Stimulated activated CD8-positive, alpha-beta memory T cell treated with anti-CD3 and anti-CD28 coated beads, Interleukin-12 subunit alpha, Interleukin-12 subunit beta, amount 100 ng/mL, for 24 hours (primary cell): Measurements from ENCODE around the gene MIEF1.

Experiments used
- DNase-seq: peaks from one replicate; pipeline ENCODE4 v3.0.0-alpha.2; 2020; ENCODE audit errors: extremely low read depth

MIEF1 gene

DNA sequence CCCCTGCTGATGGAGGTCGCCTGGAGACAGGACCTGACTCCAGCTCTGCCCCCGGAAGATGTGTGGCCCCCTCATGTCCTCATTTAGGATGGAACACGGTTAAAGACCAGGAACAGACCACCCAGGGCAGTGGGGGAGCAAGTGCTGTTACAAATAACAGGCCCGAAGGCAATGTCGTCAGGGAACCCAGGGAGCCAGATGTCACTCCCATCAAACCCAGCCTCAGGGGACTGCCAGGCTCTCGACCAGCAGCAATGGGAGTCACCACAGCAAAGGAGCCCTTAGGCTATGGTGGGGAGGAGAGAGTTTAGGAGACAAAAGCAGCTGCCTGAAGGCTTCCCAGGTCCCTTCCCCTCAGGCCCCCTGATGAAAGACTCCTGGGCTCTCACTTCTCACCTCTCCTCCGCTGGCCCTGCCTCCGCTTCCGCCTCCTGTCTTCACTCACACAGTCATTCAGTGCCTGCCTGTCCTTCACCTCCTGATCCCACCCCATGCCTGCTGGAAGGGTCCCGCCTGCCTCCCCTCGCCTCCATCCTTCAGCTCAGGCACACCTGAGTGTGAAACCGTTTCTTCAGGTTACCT, 26.1 kb downstream of the MIEF1 start:
- DNase-seq = no peak

- peak; percentile 73 for DNase-seq
These were observed 26.8 kb downstream of the MIEF1 start for GRCh38 chr22:39528681-39529486.

DNA sequence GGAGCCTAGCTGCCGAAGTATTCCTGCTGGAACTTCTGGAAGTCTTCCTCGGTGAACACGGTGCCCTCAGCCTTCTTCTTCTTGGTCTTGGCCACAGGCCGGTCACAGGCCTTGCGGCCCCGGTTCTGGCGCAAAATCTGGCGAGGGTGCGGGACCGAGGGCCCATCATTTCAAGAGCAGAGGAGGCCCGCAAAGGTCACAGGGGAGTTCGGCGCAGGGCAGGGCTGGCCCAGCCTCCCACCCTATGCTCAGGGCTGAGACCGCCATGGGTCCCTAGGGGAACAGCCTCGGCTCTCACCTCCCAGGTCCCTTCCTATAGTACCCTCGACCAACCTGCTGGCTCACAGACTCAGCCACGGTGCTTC, 27.4 kb downstream of the MIEF1 start:
- DNase-seq = no peak

GRCh38 chr22:39530116-39530515, 28.0 kb downstream of the MIEF1 start:
- DNase-seq = no peak

- no peak for DNase-seq
These were observed 28.7 kb downstream of the MIEF1 start for GRCh38 chr22:39530692-39531331.

GRCh38 chr22:39532215-39533073, 30.4 kb downstream of the MIEF1 start, which contains the start of gene RPS19BP1:
Gene RPS19BP1, minus strand, starts transcription at chr22:39532748. Its CDS starts 10 bp downstream, at chr22:39532738.
- peak; percentile 97 for DNase-seq

DNA sequence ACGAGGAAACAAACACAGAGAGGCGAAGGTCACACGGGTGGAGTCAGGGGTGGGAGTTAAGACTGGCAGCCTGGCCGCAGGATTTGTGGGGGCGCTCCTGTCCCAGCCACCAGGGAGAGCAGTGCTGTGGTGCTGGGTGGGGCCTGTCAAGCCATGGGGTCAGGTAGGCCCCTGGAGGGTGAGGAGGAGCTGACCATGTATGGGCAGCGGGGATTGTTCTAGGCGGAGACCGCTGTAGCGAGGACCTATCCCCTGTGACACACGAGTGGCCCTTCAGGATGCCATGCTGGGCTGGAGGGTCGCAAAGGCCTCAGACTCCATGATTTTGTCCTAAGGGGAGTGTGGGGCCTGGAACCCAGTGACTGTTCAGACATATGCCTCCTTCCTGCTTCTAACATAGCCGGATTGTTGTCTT, 32.0 kb downstream of the MIEF1 start:
- DNase-seq = no peak

GRCh38 chr22:39534591-39535356, 32.7 kb downstream of the MIEF1 start:
- DNase-seq = peak; percentile 63

DNA sequence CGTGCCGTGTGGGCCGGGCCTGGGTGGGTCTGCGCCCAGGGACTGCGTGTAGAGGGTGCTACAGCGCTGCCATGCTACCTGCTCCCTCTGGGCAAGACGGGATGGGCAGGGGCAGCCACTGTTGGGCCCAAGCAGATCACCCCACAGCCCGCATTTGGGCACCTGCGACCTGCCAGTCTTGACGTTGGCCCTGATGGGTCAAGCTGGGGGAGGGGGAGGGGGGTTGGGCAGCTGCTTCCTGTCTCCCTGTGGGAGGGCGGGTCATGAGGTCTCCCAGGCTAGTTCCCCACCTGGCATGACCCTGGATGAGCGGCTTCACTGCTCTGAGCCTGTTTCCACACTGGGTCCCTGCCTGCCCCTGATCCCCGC, 33.3 kb downstream of the MIEF1 start:
- no peak for DNase-seq

GRCh38 chr22:39535831-39536449, 33.9 kb downstream of the MIEF1 start:
- no peak for DNase-seq

GRCh38 chr22:39536711-39537110, 34.6 kb downstream of the MIEF1 start:
- no peak for DNase-seq

- DNase-seq = no peak
These were observed 35.9 kb downstream of the MIEF1 start for GRCh38 chr22:39537975-39538374.

DNA sequence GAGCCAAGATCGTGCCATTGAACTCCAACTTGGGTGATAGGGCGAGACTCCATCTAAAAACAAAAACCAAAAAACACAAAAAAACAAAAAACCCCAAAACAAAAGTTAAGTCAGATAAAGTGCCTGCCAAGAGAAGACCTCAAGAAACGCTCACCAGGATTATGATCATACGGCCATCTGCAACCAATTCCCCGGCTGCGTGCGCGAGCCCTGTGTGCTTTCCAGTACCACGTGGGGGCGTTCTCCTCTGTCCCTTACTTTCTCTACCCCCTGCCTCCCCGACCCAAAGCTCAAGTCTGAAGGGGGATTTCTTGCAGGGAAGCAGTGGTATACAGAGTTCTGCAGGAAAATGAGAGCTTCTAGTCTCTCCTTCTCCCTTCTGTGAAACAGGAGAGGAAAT, 41.0 kb downstream of the MIEF1 start:
- DNase-seq = no peak

DNA sequence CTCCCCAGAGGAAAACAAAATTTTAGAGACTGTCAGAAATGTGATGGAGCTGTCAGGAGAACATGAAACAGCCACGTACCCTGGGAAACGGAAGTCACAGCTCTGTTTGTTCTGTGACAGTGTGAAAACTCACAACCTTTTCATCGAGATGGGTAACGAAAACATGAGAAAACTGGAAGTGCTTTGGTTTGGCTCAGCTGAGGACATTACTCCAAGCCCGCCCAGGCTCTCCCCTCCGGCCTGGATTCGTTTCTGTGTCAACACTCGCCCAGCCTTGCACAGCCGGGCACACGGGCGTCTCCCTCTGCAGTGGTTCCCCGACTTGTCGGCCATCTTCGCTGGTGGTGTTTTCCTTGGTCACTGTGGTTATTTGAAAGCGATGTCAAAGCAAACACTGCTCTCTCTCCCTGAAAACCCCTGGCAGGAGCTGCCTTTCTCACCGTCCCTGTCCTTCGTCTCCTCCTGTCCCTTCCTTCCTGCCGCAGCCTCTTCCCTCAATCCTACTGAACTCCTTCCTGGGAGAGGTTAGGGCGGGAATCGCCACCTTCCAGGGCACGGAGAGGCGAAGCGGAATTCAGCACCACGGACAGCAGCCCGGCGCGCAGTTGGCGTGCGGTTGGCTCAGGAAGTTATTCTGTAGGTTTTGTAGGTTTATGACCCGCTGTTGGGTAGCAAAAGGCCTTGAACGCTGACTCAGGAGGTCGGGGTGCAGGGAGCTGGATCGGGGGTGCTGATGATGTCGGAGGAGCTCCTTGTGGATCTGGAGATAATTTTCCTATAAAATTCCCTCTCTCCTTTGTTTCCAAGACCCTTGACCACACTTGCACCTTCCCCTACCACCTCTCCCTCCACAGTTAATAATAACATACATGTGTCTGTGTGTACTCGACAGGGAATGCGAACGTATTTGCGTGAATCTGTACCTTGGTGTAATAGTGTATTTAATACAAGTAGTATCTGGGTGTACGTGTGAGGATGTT, 43.6 kb downstream of the MIEF1 start:
- DNase-seq = no peak

DNA sequence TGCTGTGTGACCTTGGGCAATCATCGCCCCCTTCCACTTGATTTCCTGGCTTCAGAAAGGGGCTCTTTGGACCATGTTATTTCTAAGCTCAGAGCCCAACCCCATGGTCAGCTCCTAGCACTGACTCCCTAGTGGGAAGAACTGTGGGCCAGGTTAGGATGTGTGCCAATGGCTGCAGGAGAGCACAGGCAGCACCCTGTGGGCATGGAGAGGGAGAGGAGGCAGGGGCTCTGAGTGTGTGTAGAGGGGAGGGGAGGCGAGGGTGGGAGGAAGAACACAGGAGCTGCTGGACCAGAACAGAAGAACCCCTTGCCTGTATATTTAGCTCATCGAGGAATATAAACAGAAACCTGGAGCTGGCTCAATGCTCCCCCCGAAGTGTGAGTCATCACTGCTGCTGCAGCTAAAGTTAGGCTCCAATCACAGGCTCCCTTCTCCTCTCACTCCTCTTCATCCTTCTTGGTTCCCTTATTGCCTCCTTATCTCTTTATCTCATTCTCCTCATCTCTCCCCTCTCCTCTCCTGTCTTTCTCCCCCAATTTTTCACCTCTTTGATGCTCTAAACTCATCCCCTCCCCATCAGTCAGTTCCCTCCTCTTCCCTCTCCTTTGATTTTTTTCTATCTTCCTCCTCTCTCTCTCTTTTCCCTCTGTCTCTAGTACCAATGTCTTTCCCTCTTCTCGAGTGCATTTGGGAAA, 44.9 kb downstream of the MIEF1 start:
- no peak for DNase-seq

DNA sequence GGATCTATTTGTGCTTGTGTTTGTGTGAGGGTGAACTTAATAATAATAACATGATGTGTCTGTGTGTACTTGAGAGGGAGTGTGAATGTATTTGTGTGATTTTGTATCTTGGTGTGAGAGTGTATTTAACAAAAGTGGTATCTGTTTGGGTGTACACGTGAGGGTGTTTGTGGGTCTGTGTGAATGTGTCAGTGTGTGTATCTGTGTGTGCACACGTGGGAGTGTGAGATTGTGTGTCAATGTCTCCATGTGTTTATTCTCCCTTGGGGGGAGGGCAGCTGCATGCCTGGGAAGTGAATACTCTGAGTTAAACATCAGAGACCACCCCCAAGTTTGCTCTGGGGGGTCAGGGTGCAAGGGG, 45.5 kb downstream of the MIEF1 start:
- no peak for DNase-seq

DNA sequence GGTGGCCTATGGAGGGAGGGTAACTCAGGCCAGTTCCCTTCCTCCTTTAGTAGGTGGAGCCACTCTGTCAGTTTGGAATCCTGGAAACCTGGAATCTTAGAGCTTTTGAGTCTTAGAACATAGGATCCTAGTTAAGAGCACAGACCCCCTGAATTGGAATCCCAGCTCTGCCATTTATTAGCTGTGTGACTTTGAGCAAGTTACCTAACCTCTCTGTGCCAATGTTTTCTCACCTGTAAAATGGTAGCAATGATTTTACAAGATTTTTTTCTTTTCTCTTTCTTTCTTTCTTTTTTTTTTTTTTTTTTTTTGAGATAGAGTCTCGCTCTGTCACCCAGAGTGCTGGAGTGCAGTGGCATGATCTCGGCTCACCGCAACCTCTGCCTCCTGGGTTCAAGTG, 51.3 kb downstream of the MIEF1 start:
- no peak for DNase-seq

GRCh38 chr22:39554151-39554550, 52.1 kb downstream of the MIEF1 start:
- DNase-seq = no peak
